Brain microvascular endothelial cell (primary cell): ENCODE measurements around the gene EMC6.
"Not testable (repeated sequence)": the region's sequence is repeated elsewhere in the genome, so short reads cannot be mapped to it uniquely, and the experiment has no call there.

ENCODE experiments used
- DNase-seq: peaks from one replicate; pipeline ENCODE4 v3.0.0-alpha.2; 2020
- H3K27ac ChIP-seq: fragments of 250-450 bp; sonication (Bioruptor Pico); 2 replicates; pipeline ENCODE4 v1.5.1; 2020; ENCODE audit warnings: mild to moderate bottlenecking, moderate library complexity
- H3K27me3 ChIP-seq: fragments of 250-450 bp; sonication (Bioruptor Pico); replicated peaks from 2 replicates; pipeline ENCODE4 v1.5.1; 2020; ENCODE audit warnings: mild to moderate bottlenecking
- H3K36me3 ChIP-seq: fragments of 250-450 bp; sonication (Bioruptor Pico); replicated peaks from 2 replicates; pipeline ENCODE4 v1.5.1; 2020; ENCODE audit warnings: mild to moderate bottlenecking
- H3K4me3 ChIP-seq: 2 replicates; pipeline ENCODE4 v1.5.1; 2011; ENCODE audit warnings: low read depth, mild to moderate bottlenecking, control low read depth, low read length, moderate library complexity
- in situ Hi-C: cut with HindIII; loops from 2 replicates; pipeline ENCODE4 v1.10.0; 2017; ENCODE audit warnings: low sequenced_read_pairs, low pct_ligation_motif_present
- TF ChIP-seq, protein P1 (sequence below): IDR thresholded peaks from 2 replicates; pipeline ENCODE4 v1.5.1; 2011; ENCODE audit warnings: low read depth, mild to moderate bottlenecking, moderate library complexity, low read length, control low read depth, inconsistent platforms; ENCODE audit errors: missing control alignments

The EMC6 gene

DNA sequence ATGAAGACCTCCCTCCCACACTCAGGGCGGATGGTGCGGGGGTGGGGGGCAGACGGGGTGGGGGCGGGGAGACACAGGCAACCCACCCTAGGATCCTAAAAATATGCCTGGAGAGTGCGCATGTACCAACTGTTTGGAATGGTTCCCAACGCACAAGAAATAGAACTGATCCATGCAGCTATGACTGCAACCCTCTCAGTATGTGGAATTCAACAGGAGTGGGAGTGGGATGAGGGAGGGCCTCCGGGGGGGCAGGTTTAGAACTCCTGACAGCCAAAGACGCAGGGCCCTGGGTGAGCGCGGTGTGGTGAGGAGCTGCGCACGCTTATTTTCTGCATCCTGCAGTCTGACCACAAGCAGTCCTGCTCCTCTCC lies 28.5 kb downstream of the EMC6 start:
- Histone ChIP-seq H3K4me3 (no peak overlapping the region), H3K27ac (no peak overlapping the region), H3K27me3 (no peaks in the 10 kb centered on the region), H3K36me3 (no peaks in the 10 kb centered on the region)
- in situ Hi-C loops, result no loop called here
- TF ChIP-seq, protein P1, sequence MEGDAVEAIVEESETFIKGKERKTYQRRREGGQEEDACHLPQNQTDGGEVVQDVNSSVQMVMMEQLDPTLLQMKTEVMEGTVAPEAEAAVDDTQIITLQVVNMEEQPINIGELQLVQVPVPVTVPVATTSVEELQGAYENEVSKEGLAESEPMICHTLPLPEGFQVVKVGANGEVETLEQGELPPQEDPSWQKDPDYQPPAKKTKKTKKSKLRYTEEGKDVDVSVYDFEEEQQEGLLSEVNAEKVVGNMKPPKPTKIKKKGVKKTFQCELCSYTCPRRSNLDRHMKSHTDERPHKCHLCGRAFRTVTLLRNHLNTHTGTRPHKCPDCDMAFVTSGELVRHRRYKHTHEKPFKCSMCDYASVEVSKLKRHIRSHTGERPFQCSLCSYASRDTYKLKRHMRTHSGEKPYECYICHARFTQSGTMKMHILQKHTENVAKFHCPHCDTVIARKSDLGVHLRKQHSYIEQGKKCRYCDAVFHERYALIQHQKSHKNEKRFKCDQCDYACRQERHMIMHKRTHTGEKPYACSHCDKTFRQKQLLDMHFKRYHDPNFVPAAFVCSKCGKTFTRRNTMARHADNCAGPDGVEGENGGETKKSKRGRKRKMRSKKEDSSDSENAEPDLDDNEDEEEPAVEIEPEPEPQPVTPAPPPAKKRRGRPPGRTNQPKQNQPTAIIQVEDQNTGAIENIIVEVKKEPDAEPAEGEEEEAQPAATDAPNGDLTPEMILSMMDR, result no peak
- no peak for DNase-seq

DNA sequence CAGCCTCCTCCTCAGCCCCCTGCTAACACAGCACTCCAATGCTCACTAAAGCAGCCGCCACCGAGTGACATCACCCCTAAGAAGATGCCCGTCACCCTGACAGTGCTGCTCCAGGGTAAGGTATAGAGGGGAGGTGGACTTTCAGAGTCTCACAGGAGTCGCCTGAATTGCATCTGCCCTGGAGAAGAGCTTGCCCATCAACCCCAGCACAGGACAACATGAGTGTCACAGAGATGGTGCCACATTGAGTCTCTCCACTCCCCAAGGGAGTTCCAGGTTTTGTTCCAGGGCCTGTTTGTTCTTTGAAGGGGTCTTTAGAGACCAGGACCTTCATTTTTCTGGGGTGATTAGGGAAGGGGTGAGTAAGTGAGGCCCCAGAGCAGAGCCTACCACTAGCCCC lies 29.5 kb downstream of the EMC6 start:
- H3K36me3 ChIP-seq, result no peaks in the 10 kb centered on the region
- TF ChIP-seq, protein P1, result no peak

DNA sequence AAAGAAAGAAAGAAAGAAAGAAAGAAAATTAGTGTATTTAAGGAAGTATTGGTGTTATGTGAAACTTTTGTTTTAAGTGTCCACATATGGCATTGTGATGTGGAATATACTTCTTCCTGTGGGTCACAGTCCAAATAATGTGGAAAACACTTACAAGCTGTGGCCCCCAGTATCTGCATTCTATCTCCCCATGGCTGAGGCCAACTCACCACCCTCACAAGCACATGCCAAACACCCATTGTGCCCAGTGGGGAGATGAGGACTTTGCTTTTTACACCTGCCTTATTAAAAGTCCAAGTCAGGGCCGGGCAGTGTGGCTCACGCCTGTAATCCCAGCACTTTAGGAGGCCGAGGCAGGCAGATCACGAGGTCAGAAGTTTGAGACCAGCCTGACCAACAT lies 31.3 kb downstream of the EMC6 start:
- no peaks in the 10 kb centered on the region for H3K36me3 ChIP-seq
- no peak overlapping the region for H3K4me3 ChIP-seq
- no peak overlapping the region for H3K27ac ChIP-seq
- DNase-seq, result no peak
- H3K27me3 ChIP-seq, result no peaks in the 10 kb centered on the region
- TF ChIP-seq, protein P1, result no peak
- in situ Hi-C loops, result no loop called here

More for the DNA sequence above, 29.5 kb downstream of the EMC6 start:
- H3K27me3 ChIP-seq, result no peaks in the 10 kb centered on the region
- in situ Hi-C loops, result no loop called here
- no peak for DNase-seq
- H3K4me3 ChIP-seq, result no peak overlapping the region
- no peak overlapping the region for H3K27ac ChIP-seq

DNA sequence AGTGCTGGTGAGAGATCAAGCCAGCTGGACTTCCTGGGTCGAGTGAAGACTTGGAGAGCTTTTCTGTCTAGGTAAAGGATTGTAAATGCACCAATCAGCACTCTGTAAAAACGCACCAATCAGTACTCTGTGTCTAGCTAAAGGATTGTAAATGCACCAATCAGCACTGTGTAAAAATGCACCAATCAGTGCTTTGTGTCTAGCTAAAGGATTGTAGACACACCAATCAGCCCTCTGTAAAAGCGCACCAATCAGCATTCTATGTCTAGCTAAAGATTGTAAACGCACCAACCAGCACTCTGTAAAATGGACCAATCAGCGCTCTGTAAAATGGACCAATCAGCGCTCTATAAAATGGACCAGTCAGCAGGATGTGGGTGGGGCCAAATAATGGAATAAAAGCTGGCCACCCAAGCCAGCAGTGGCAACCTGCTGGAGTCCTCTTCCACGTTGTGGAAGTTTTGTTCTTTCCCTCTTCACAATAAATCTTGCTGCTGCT lies 33.5 kb downstream of the EMC6 start:
- H3K27me3 ChIP-seq, H3K27ac ChIP-seq, H3K4me3 ChIP-seq, DNase-seq, in situ Hi-C loops, H3K36me3 ChIP-seq: not testable (repeated sequence)

DNA sequence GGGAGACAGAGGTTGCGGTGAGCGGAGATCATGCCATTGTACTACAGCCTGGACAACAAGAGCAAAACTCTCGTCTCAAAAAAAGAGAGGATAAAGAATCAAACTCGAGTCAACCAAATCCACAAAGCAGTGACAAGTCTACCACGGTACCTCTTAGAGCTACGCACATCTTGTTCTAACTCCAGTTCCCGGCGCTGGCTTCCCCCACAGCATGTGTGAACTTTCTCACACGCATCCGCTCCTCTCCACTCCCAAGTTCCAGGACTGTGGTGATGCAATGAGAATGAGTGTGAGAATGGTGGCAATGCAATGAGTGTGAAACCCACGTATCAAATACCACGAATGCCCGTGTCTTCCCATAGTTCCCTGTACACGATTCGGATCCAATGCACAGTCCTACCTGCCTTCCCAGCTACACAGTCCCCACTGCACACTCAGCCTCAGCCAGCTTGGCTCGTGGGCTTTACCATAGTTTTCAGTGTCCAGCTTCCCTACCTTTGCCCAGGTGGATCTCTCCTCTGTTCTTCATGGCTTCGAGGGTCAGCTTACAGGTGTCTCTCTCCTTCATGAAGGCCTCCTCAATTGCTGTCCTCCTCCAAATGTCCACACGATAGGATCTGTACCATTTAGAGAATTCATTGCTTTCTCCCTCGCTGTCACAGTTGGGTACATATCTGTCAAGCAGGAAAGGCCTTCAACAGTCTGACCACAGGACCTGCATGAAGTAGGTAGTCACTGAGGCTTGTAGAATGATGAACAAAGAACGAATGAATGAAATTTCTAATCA lies 36.5 kb downstream of the EMC6 start:
- in situ Hi-C loops, result no loop called here
- no peak for DNase-seq

DNA sequence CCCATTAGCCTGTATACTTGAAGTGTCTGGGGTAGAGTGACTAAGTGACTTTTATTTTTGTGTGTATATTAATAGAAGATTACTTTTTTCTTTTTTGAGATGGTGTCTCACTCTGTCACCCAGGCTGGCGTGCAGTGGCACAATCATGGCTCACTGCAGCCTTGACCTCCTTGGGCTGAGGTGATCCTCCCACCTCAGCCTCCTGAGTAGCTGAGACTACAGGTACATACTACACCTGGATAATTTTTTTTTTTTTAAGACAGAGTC lies 37.0 kb downstream of the EMC6 start:
- H3K27ac ChIP-seq, H3K27me3 ChIP-seq, in situ Hi-C loops, DNase-seq, H3K4me3 ChIP-seq, H3K36me3 ChIP-seq: not testable (repeated sequence)

More for the DNA sequence above, 36.5 kb downstream of the EMC6 start:
- TF ChIP-seq, protein P1, result no peak
- Histone ChIP-seq H3K27ac (no peak overlapping the region), H3K27me3 (no peaks in the 10 kb centered on the region), H3K36me3 (no peaks in the 10 kb centered on the region), H3K4me3 (no peak overlapping the region)

DNA sequence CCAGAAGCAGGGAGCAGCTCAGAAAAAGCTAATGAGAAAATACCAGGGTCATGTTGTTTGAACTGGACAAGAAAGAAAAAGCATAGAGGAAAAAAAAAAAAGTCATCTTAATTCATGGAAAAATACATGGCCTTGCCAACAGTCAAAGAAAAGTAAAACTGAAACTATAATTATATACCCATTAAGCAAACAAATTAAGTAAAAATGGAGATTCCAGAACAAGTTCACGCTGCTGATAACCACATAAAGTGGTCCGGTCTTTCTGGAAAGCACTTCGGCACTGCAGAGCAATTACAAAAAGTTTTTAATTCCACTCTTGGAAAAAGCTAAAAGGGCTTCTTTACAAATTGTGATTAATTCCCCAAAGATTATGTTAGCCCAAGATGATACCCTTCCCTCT lies 39.8 kb downstream of the EMC6 start:
- no peak for DNase-seq
- H3K4me3 ChIP-seq, result no peak overlapping the region
- H3K27ac ChIP-seq, result no peak overlapping the region
- no peaks in the 10 kb centered on the region for H3K27me3 ChIP-seq
- peaks cover 7% of the 10 kb centered on the region for H3K36me3 ChIP-seq
- in situ Hi-C loops, result no loop called here
- TF ChIP-seq, protein P1, result no peak
